Stimulated activated CD4-positive, alpha-beta T cell treated with anti-CD3 and anti-CD28 coated beads, Interleukin-2, amount 100 ng/mL, for 24 hours (primary cell): ENCODE results near the gene SSBP4.
A peak's percentile ranks its signal among the peaks of the same experiment; 100 is the strongest.
"Not testable (repeated sequence)": the region's sequence is repeated elsewhere in the genome, so short reads cannot be mapped to it uniquely, and the experiment has no call there.

Source experiments
- DNase-seq, 2 donors: peaks; one replicate each; pipeline ENCODE4 v3.0.0-alpha.2; 2020

Gene SSBP4

DNA sequence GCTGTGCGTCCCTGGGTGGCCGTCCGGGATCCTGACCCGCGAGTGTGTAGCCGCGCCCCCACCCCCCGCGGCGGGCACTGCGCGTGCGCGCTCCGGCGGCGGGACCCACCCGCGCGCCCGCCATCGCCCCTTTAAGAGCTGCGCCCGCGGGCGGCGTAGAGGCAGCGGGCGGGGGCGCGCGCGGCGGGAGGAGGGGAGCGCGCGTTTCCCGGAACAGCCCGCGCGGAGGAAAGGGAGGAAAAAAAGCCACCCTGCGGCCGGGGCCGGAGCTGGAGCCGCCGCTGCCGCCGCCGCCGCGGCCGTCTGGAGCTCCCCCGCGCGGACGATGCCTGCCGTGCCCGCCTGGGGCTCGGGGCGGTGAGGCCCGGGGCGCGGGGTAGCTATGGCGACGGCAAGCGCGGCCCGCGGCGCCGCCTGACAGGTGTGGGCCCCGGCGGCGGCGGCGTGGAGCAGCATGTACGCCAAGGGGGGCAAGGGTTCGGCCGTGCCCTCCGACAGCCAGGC lies at the start of gene SSBP4:
Gene SSBP4, plus strand, starts transcription at position 204 of the 504 bp plus-strand sequence. Its CDS starts 251 bp downstream, at position 455.
- DNase-seq, result peak; percentile 72 to 79

DNA sequence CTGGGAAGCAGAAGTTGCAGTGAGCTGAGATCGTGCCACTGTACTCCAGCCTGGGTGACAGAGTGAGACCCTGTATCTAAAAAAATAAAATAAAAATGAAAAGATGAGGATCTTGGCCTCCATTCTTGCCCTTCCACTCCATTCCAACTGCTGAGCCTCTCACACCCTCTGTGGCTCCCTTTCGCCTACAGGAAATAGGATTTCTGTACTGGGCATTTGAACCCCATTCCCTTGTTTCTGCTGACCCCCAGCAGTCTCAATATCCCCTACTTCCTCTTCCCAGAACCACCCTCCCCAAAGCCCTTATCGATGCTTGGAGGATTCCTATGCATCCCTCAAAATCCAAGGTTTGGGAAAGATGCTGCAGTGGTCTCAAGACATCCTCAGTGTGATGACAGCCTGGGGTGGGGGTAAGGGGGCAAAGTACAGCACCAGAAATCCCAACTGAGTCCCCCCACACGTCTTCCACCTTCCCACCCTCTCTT lies 45.7 kb upstream of the SSBP4 start:
- DNase-seq, result no peak

DNA sequence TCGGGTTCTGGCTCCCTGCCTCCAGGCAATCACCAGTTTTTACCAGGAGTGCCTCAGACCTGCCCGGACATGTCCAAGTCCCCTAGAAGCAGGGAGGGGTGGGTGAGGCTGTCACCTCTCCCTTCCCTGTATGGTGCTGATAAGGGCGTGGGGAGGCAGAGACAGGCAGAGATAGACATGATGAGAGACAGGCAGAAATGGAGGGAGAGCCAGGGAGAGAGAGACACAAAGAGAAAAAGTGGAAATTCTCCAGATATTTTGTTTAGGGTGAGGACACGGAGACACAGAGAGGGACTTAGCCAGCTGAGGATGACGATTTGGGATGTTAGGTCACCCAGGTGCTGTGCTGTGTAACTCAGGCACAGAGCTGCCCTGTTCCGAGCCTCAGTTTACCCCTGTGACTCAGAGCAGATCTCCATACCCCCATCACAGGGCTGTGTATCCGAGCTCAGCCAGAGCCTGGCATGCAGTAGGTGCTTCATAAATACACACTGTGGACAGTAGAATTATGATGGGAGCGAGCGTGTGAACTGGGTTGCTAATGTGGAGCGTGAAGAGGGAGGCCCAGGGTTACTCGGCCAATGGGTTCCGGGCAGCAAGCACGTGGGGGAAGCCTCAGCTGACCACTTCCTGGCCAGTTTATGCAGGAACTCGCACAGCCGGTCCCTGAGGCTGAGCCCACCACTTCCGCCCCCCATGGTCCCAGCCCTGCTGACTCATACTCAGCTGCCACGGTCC lies 45.1 kb upstream of the SSBP4 start:
- DNase-seq, result peak; percentile 32 to 49

DNA sequence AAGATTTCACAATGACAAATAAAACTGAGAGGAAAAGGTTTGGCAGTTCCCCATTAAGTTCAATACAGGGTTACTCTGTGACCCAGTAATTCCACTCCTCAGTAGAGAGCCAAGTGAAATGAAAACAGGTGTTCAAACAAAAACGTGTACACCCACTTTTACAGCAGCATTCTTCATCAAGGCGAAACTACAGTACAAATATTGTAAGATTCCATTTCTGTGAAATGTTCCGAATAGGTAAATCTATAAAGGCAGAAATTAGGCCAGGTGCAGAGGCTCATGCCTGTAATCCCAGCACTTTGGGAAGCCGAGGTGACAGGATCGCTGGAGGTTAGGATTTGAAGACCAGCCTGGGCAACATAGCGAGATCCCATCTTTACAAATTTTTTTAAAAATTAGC lies 42.2 kb upstream of the SSBP4 start:
- DNase-seq, result no peak

DNA sequence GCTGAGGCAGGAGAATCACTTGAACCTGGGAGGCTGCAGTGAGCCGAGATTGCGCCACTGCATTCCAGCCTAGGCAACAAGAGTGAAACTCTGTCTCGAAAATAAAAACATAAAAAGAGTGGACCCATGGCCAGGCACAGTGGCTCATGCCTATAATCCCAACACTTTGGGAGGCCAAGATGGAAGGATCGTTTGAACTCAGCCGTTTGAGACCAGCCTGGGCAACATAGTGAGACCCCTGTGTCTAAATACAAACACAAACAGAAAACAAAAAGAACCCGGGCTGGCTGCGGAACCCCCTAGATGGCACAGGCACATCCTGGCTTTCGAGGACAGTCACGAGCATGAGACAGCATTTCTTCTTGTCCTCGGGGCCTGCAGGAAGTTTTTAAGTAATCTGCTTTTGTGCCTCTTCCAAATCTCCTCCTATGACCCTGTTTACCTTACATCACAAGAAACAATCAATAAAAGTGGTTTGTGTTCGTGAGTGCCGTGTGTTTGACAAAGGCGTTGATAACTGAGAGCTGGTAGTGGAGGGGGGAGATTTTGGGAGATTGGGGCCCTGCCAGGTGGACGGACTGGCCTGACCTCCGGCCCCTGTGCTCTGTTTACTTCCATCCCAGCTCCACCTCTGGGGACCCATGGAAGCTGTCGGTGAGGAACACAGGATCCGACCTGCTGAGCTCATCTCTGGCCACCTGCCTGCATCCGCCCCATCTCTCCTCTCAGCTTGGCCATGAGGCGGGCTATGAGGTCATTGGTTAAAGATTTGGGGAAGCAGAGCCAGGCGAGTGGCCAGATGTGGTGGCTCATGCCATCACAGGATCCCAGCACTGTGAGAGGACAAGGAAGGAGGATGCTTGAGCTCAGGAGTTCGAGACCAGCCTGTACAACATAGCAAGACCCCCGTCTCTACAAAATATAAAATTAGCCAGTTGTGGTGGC lies 39.1 kb upstream of the SSBP4 start:
- DNase-seq, result no peak

DNA sequence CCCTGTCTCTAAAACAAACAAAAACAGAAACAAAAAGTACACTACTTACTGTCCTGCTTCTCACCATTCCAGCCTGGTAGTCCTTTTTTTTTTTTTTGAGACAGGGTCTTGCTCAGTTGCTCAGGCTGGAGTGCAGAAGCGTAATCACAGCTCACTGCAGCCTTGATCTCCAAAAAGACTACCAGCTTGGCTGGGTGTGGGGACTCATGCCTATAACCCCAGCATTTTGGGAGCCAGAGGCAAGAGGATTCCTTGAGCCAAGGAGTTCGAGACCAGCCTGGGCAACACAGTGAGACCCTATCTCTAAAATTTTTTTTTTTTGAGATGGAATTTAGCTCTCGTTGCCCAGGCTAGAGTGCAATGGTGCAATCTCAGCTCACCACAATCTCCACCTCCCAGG lies 38.4 kb upstream of the SSBP4 start:
- DNase-seq, result no peak

DNA sequence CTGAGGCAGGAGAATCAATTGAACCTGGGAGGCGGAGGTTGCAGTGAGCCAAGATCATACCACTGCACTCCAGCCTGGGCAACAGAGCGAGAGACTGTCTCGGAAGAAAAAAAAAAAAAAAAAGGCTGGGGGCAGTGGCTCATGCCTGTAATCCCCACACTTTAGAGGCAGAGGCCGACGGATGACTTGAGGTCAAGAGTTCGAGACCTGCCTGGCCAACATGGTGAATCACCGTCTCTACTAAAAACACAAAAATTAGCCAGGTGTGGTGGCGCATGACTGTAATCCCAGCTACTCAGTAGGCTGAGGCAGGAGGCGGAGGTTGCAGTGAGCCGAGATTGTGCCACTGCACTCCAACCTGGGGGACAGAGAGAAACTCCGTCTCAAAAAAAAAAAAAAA lies 35.6 kb upstream of the SSBP4 start:
- not testable (repeated sequence) for DNase-seq

DNA sequence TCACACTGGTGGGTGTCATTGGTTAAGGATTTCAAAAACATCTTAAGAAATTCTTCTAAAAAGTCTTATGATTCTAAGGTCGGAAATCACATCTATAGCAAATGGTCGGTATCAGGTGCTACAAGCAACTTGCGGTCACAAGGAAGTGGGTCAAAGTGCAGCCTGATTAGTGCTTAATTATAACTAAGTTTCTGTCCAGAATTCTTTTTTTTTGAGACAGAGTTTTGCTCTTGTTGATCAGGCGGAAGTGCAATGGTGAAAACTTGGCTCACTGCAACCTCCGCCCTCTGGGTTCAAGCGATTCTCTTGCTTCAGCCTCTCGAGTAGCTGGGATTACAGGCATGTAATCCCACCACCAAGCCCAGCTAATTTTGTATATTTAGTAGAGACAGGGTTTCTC lies 34.4 kb upstream of the SSBP4 start:
- DNase-seq, result no peak

DNA sequence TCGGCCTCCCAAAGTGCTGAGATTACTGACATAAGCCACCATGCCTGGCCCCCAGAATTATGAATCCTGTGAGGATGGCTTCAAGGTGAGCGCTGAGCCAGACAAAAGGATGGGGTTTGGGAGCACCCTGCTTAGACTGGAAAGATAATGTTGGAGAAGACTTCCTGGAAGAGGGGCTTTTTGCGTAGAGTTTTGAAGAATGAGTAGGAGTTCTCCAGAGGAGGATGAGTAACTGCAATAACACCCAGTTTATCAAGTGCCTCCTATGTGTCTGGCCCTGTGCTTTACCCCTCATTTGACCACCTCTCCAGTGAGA lies 33.9 kb upstream of the SSBP4 start:
- DNase-seq, result no peak

DNA sequence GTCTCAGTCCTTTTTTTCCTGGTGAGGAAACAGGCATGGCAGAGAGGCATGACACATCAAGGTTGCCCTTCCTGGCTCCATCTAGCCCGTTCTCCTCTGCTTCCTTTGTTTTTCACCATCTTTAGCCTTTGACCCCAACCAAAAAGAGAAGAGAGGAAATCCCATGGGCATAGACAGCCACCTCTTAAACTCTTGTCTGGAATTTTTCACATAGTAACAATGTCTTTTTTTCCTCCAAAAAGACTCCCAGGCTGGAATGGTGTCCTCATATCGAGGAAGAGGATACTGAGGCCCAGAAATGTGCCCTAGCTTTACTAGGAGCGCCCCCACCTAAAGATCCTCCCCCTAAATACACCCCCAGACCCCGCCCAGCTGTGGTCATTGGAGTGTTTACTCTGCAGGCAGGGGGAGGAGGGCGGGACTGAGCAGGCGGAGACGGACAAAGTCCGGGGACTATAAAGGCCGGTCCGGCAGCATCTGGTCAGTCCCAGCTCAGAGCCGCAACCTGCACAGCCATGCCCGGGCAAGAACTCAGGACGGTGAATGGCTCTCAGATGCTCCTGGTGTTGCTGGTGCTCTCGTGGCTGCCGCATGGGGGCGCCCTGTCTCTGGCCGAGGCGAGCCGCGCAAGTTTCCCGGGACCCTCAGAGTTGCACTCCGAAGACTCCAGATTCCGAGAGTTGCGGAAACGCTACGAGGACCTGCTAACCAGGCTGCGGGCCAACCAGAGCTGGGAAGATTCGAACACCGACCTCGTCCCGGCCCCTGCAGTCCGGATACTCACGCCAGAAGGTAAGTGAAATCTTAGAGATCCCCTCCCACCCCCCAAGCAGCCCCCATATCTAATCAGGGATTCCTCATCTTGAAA lies 33.3 kb upstream of the SSBP4 start, which contains the start of gene GDF15:
Gene GDF15, plus strand, starts transcription at position 484 of the 868 bp plus-strand sequence. Its CDS starts 32 bp downstream, at position 516.
- peak; percentile 28 to 53 for DNase-seq

DNA sequence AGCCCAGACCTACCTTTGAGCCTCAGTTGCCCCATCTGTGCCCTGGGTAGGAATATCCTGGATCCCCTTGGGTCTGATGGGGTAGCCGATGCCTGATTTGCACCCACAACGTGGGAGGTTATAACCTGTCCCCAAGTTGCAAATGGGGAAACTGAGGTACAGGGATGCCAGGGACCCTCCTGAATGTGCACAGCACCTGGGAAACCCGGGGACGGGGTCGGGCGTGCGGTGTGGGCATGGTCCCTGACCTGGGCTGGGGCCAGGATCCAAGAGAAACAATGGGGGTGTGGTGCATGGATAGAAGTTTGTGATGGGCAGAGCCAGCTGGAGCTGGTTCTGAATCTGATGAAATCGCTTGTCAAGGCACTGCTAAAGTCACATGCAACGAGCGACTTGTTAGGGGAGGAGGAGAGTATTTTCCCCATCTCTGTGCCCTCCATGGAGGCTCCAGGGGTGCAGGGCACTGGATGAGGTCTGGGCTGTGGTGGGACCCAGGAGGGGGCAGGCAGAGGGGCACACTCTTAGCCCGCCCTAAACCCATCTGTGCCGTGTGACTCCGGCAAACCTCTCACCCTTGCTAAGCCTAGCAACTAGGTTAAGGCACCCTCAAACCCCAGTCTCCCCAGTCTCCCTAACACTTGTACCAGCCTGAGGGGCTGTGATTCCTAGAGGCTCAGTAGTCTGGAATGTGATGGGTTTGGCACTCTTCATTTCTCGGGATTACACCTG lies 32.5 kb upstream of the SSBP4 start:
- no peak for DNase-seq

DNA sequence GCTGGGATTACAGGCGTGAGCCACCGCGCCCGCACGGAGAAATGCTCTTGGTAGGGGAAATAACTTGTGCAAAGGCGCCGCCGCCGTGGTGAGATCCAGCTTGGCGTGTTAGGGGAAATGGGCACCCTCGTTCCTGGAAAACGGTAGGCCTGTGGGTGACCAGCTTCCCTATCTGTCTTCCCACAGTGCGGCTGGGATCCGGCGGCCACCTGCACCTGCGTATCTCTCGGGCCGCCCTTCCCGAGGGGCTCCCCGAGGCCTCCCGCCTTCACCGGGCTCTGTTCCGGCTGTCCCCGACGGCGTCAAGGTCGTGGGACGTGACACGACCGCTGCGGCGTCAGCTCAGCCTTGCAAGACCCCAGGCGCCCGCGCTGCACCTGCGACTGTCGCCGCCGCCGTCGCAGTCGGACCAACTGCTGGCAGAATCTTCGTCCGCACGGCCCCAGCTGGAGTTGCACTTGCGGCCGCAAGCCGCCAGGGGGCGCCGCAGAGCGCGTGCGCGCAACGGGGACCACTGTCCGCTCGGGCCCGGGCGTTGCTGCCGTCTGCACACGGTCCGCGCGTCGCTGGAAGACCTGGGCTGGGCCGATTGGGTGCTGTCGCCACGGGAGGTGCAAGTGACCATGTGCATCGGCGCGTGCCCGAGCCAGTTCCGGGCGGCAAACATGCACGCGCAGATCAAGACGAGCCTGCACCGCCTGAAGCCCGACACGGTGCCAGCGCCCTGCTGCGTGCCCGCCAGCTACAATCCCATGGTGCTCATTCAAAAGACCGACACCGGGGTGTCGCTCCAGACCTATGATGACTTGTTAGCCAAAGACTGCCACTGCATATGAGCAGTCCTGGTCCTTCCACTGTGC lies 30.9 kb upstream of the SSBP4 start:
- peak; percentile 83 to 85 for DNase-seq

DNA sequence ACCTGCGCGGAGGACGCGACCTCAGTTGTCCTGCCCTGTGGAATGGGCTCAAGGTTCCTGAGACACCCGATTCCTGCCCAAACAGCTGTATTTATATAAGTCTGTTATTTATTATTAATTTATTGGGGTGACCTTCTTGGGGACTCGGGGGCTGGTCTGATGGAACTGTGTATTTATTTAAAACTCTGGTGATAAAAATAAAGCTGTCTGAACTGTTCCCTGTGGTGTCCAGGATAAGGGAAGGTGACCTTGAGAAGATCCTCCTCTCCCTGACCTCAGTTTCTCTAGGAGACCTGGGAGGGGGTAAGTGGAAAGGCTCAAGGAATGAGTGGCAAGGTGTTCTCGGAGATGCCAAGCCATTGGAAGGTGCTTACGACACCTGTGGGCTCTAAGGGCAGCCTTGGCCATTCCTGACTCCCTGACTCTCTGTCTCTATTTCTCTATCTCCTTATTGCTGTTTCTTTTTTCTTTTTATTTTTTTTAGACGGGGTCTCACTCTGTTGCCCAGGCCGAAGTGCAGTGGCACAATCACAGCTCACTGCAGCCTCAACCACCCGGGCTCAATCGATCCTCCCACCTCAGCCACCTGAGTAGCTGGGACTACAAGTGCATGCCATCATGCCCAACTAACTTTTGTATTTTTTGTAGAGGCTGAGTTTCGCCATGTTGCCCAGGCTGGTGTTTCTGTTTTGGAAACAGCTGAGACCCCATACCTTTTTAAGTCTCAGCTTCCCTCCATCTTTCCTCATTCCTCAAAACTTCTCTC lies 30.1 kb upstream of the SSBP4 start:
- DNase-seq, result no peak

DNA sequence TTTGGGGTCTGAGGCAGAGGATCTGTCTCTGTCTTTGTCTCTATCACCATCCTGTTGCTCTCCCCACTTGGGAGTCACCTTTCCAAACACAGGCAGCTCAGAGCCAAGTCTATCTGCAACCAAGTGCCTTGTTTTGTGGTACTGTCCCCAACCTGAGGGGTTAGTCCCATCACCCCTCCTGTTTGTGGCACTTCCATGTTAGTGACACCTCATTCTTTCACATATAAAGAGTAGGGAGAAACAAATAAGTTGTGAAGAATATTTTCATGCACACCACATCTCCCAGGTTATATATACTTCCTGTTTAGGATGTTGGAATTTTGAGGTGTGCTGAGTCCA lies 29.5 kb upstream of the SSBP4 start:
- no peak for DNase-seq

DNA sequence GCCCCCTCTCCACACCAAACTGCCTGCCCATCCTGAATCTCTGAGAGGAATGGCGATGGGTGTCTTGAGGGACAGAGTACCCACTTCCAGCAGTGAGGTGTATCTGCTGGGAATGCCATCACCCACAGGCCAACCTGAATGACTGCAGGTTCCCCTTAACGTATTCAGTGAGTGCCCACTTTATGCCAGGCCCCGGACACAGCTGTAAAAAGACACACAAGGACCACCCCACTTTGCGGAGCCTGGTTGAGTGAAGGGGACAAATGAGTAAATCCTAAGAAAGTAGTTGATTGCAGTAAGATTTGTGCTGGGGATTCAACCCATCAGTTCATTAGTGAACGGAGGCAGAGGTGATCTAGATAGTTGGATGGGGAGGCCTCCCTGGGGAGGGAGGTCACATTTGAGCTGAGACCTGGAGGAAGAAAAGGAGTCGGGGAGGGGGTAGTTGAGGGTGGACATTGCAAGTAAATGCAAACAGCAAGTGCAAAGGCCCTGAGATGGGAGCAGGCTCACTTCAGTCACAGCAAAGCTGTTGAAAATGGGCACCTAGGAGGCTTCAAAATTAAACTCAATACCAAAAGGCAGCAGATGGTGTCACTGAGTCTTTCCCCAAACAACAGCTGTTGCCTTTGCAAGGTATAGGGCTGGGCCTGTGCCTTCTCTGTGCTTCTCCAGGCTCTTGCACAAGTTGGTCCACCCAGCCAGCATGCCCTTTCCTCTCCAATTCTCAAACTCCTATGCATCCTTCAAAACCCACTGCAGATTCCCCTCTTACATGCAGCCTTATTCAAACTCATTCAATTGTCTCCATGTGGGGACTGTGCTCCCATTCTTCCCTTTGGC lies 28.9 kb upstream of the SSBP4 start:
- DNase-seq, result no peak

DNA sequence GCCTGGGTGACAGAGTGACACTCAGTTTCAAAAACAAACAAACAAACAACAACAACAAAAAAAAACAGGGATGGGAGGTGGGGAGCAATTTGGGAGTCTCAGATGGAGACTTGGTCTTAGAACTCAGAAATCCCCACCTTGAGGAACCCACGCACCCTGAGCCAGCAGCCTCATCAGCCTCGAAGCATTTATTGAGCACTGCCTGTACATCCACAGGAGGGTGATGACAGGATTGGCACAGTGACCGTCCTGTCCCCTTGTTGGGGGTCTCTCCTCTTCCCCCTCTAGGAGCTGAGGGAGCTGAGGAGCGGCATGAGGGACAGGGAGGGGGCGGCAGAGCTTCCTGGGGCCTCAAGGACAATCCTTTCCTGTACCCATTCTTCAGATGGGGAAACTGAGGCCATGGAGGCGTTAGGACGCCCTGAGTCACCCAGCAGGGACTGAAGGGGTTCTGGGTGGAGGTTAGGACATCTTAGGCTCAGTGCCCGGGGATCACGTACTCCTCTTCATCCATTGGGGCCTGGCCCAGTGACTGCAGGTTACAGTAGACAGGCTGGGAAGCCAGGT lies 27.6 kb upstream of the SSBP4 start:
- no peak for DNase-seq

DNA sequence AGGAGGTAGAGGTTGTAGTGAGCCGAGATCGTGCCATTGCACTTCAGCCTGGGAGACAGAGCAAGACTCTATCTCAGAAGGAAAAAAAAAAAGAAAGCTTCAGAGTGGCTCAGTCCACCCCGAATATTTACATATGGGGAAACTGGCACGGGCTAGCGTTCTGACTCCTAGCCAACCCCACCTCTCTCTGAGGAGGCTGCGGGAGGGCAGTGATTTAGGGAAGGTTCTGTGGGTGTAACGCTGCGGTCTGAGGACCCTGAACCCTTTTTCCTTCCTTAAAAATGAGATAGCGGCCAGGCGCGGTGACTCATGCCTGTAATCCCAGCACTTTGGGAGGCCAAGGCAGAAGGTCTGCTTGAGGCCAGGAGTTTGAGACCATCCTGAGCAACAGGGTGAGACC lies 26.8 kb upstream of the SSBP4 start:
- DNase-seq, result no peak

DNA sequence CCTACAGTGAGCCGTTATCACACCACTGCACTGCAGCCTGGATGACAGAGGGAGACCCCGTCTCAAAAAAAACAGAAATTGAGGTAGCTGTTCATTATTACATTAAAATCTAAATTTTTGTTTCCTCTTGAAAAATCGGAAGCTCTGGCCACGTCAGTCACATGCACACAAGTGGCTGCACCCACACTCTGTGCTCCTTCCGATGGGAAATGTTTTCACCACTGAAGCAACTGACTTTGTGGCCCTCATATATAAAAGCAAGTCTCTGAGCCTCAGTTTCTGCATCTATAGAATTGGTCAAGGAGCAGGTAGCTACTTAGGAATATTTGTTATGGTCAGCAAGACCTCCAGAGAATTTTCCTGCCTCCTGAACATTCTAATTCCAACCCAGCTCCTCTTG lies 26.3 kb upstream of the SSBP4 start:
- no peak for DNase-seq

DNA sequence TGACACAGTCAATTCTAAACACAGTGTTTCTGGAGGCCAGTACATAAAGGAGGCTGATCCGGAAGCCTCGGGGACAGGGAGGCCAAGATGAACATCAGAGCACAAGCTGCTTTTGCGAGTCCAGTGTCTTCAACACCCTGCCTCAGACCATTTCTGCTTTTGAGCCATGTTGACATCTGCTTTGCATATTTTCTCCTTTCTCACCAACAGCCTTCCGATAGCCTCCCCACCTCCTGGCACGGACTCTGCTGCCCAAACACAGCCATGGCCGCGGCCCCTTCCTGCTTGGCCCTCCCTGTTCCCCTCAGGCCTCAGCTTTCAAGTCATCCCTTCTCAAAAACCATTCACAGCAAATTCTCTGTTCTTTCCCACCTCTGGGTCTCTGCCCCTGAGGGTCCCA lies 25.4 kb upstream of the SSBP4 start:
- no peak for DNase-seq
